HG03571 (cell line): Measurements from ENCODE around the gene RIPPLY2.
"Not testable (repeated sequence)": the region's sequence is repeated elsewhere in the genome, so short reads cannot be mapped to it uniquely, and the experiment has no call there.

Experiments
- ATAC-seq: cut with Tn5 transposase; IDR thresholded peaks from one replicate; pipeline ENCODE4 v1.9.1; 2021; ENCODE audit not compliant: unreplicated experiment

Gene RIPPLY2

GRCh38 chr6:83897094-83897493 lies 43.9 kb downstream of the RIPPLY2 start:
- not testable (repeated sequence) for ATAC-seq

GRCh38 chr6:83901624-83902023 lies 48.5 kb downstream of the RIPPLY2 start:
- ATAC-seq: no peak

DNA sequence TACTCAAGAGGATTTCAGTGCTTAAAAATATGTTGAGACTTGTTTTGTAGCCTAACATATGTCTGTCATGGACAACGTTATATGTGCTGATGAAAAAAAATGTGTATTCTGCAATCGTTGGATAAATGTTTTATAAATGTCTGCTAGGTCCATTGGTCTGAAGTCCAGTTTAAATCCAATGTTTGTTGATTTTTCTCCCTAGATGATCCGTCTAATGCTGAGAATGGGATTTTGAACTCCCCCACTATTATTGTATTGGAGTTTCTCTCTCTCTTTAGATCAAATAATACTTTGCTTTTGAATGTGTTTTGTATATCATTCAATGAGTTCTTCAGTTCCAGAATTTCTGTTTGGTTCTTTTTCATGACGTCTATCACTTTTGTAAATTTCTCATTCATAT lies 51.2 kb downstream of the RIPPLY2 start:
- no peak for ATAC-seq

- no peak for ATAC-seq
These were observed 52.5 kb downstream of the RIPPLY2 start for GRCh38 chr6:83905648-83906047.
